Choroid plexus epithelial cell (primary cell): Measurements from ENCODE around the gene PDCD1.
"Not testable (repeated sequence)": the region's sequence is repeated elsewhere in the genome, so short reads cannot be mapped to it uniquely, and the experiment has no call there.

Source experiments
- DNase-seq: peaks from one replicate; pipeline ENCODE4 v3.0.0-alpha.2; 2010; ENCODE audit warnings: low read depth
- H3K4me3 ChIP-seq: 2 replicates; pipeline ENCODE4 v1.5.1; 2011; ENCODE audit warnings: low read depth, mild to moderate bottlenecking, control low read depth, low read length, moderate library complexity
- CTCF ChIP-seq: conservative IDR thresholded peaks from 2 replicates; pipeline ENCODE4 v1.5.1; 2011; ENCODE audit warnings: low read depth, mild to moderate bottlenecking, control low read depth, inconsistent platforms, low read length, moderate library complexity

PDCD1 gene

GRCh38 chr2:241833101-241833663, 25.5 kb downstream of the PDCD1 start:
- DNase-seq: peak; percentile 58
- TF ChIP-seq CTCF: no peak
- no peak overlapping the region for H3K4me3 ChIP-seq

GRCh38 chr2:241827394-241827793, 31.3 kb downstream of the PDCD1 start:
- no peak overlapping the region for H3K4me3 ChIP-seq
- no peak for DNase-seq
- no peak for TF ChIP-seq CTCF

GRCh38 chr2:241823531-241824437, 34.9 kb downstream of the PDCD1 start:
- H3K4me3 ChIP-seq, DNase-seq: not testable (repeated sequence)

- H3K4me3 ChIP-seq: no peak overlapping the region
- no peak for DNase-seq
- no peak for TF ChIP-seq CTCF
Observed at GRCh38 chr2:241822264-241822623, 36.5 kb downstream of the PDCD1 start.

- no peak overlapping the region for H3K4me3 ChIP-seq
- TF ChIP-seq CTCF: no peak
- no peak for DNase-seq
Observed at GRCh38 chr2:241821460-241822263, 37.0 kb downstream of the PDCD1 start.

- TF ChIP-seq CTCF: no peak
- DNase-seq: no peak
- no peak overlapping the region for H3K4me3 ChIP-seq
Observed at GRCh38 chr2:241820625-241821384, 37.9 kb downstream of the PDCD1 start.

GRCh38 chr2:241819947-241820624, 38.6 kb downstream of the PDCD1 start:
- DNase-seq, H3K4me3 ChIP-seq: not testable (repeated sequence)
